NCI-H128 (cell line): ENCODE measurements around the gene NFE2L1.
"Not testable (repeated sequence)": the region's sequence is repeated elsewhere in the genome, so short reads cannot be mapped to it uniquely, and the experiment has no call there.

Experiments
- DNase-seq: peaks from one replicate; lab custom pipeline; 2025; ENCODE audit not compliant: unreplicated experiment; lab: John Stamatoyannopoulos, UW

NFE2L1 gene, protein sequence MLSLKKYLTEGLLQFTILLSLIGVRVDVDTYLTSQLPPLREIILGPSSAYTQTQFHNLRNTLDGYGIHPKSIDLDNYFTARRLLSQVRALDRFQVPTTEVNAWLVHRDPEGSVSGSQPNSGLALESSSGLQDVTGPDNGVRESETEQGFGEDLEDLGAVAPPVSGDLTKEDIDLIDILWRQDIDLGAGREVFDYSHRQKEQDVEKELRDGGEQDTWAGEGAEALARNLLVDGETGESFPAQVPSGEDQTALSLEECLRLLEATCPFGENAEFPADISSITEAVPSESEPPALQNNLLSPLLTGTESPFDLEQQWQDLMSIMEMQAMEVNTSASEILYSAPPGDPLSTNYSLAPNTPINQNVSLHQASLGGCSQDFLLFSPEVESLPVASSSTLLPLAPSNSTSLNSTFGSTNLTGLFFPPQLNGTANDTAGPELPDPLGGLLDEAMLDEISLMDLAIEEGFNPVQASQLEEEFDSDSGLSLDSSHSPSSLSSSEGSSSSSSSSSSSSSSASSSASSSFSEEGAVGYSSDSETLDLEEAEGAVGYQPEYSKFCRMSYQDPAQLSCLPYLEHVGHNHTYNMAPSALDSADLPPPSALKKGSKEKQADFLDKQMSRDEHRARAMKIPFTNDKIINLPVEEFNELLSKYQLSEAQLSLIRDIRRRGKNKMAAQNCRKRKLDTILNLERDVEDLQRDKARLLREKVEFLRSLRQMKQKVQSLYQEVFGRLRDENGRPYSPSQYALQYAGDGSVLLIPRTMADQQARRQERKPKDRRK

DNA sequence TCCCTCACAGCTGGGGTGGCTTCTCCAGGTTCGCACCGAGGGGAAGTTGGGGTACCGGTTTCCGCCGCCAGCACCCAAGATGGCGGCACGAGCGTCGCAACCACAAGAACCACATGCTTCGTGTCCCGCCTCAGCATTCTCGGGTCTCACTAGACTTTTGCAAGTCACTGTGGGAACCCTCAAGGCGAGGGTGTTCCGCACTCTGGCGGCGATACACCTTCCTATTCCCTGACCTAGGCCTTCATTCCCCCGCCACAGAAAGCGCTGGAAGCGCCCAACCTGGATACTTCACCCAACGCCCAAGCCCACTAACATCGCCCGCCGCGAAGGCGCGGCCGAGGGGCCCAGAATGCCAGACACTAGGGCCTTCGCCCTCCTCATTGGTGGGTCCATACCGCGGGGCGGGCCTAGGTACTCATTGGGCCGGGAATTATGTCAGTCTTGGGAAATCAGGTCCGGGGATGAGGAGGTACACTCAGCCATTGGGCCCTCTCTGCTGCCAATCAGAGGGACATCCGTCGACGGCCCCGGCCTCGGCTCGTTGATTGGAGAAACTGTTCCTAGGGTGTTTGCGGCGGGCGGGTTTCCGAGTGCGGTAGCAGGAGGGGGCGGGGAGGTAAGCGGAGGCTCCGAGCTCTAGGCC lies at the start of gene NFE2L1:
TSS of gene NFE2L1 (plus strand) at position 619 of the 643 bp plus-strand sequence. CDS start 2,760 bp downstream, outside the sequence.
- DNase-seq, result peak; percentile 96

DNA sequence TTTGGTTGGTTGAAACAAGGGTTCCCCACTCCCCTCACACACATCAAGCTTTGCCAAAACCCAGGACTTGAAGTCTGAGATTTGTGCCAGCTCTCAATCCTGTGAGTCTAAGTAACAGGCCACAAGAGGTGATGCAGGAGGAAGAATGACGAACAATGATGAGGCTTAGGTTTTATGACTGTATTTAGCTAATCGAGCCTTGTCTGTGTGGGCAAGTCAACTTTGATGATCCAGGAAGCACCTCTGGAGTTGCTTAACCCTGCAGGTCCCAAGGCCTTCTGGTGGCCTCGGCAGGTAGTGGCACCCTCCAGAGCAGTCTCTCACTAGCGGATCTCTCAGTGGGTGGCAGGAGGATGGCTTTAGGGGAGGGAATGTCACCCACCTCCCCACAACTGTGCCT lies 48.6 kb upstream of the NFE2L1 start:
- DNase-seq, result no peak

DNA sequence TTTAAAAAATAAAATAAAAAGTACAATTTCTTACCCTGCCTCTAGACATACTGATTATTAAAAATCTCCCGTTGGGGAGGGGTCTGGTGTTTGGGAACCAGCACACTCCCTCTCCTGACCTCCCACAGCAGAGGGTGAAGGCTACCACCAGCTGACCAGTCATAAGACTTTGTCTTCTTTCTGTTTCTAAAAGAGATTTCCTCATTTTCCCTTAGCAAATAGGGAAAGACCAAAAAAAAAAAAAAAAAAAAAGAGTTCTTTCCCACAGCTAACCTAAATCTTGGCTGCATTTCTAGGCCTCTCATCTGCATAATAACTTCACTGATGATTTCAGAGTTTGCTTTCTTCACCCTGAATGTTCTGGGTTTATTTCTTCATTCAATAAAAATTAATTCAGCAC lies 47.0 kb upstream of the NFE2L1 start:
- no peak for DNase-seq

DNA sequence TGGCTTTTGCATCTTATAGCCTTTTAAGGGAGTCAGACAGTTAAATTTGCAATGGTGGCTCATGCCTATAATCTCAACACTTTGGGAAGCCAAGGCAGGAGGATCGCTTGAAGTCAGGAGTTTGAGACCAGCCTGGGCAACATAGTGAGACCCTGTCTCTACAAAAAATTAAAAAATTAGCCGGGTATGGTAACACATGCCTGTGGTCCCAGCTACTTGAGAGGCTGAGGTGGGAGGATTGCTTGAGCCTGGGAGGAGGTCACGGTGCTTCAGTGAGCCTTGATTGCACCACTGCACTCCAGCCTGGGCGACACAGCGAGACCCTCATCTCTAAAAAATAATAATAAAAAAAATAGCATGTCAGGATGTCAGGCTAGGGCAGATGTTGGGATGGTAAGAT lies 46.5 kb upstream of the NFE2L1 start:
- not testable (repeated sequence) for DNase-seq

DNA sequence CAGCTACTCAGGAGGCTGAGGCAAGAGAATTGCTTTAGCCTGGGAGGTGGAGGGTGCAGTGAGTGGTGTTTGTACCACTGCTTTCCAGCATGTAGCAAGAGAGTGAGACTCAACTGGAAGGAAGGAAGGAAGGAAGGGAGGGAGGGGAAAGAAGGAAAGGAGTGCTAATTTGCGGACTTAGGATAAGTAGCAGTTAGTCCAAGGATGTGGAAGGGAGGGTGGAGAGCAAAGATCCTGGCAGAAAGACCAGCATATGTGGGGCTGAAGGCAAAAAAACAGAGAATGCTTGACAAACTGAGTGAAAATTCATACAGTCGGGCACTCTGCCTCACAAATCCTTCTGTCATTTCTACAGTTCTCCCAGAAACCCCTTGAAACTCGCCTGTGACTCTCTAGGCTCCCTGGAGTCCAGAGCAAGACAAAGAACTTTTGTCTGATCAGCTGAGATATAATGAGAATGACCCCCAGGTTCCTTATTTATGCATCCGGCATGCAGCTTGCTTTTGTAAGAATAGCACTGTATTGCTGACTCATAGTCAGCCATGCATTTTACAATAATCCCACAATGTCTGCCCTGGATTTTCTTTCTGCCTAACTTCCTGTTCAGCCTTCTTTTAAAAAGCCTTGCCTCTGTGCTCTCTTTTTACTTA lies 45.8 kb upstream of the NFE2L1 start:
- DNase-seq, result no peak

DNA sequence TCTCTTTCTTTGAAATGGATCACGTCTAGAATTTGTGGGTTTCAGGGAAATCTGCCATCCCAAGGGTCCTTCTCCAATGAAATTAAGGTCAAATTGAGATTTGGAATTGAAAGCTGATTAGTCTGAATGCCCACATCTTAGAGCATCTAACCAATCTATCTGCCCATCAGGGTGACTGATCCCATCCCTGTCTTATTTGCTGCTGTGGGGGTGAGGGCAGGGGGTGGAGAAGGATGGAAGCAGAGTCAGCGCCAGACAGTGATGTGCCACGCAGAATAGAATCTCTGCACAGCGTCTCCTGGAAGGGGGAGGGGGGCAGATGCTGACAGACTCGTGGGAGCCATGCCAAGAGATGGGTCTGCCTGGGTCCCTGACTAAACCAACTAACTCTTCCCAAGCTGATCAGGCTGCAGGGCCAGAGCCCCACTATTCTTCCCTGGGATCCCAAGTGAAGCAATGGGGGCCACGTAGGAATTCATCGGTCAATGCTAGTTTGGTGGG lies 45.2 kb upstream of the NFE2L1 start:
- DNase-seq, result no peak

DNA sequence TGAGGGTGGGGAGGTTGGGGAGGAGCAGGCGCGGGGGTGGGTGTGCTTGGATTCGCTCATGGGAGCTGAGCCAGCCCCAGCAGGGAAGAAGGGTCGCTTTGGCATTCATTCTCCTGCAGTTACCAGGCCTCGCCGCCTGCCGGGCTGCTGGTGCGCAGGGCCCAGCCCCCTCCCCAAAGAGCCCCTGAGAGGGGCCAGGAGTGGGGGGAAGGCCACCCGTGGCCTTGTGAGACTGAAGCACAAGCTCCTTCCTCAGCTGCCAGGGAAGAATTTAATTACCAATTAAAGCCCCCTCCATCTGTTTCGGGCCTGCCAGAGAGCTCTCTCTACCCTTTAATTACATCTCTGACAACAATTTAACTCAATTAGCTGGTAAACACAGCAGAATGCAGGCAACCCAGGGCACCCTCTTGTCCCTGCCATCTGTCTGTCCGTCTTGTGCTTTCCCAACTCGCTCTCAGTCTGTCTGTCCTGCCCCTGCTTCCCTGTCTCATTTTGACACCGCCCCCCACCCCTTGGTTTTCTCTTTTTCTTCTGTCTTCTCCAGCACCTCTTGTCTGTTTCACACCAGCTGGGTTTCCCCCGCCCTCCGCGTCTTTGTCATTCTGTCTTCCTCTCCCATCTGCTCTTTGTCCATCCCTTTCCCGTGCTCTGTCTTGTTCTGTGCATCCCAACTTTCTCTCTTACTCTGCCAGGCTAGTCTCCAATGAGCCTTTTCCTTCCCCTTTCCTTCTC lies 44.6 kb upstream of the NFE2L1 start:
- no peak for DNase-seq

DNA sequence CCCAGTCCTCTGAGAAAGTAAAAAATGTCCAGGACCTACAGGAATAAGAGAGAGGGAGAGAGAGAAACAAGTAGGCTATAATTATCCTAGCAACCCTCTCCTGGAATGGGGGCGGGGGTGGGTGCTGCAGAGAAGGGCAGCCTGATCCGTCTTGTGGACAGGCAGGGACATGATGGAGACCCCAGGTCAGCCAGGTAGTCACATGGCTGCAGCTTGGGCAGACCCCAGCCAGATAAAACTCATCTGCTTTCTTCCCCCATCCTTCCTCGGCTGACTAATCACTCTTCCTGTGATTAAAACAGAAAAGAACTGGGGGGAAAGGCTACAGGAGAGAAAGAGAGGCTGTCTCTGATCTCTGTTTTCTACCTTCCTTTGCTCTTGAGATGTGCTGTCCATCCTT lies 43.2 kb upstream of the NFE2L1 start:
- DNase-seq, result no peak

DNA sequence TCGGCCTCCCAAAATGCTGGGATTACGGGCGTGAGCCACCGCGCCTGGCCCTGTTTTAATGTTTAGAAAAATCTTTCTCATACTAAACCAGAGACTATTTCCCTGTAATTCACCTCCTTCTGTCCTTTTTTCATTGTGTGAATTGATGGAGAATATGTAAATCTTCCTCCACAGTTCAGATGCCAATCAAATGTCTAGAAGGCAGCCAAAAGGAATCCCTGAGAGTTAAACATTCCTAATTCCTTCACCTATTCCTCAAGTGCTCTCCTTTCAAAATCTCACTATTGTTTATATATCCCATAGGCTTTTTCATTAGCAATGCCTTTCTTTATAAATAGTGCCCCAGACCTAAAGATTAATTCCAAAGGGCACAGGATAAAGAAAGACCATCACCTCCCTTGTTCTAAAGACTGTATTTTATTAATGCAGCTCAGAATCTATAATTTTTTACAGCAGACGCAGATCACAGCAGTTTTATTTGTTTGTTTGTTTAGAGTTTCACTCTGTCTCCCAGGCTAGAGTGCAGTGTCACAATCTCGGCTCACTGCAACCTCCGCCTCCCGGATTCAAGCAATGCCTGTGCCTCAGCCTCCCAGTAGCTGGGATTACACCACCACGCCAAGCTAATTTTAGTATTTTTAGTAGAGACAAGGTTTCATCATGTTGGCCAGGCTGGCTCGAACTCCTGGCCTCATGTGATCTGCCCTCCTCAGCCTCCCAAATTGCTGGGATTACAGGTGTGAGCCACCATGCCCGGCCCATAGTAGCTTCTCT lies 41.0 kb upstream of the NFE2L1 start:
- DNase-seq, result no peak

DNA sequence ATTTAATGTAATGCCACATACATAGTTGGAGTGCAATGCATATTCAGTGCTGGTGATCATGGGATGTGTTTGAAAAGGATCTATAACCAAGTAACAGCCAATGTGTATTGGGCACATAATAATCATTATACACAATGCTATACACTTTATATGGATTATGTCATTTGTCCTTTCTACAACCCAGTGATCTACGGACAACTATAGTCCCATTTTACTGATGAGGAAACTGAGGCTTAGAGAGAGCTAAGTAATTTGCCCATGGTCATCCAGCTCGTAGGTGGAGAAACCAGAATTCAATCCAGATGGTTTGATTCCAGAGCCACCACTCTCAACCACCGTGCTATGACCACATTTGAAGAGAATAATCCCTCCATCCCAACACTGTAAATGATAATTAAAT lies 38.0 kb upstream of the NFE2L1 start:
- no peak for DNase-seq

DNA sequence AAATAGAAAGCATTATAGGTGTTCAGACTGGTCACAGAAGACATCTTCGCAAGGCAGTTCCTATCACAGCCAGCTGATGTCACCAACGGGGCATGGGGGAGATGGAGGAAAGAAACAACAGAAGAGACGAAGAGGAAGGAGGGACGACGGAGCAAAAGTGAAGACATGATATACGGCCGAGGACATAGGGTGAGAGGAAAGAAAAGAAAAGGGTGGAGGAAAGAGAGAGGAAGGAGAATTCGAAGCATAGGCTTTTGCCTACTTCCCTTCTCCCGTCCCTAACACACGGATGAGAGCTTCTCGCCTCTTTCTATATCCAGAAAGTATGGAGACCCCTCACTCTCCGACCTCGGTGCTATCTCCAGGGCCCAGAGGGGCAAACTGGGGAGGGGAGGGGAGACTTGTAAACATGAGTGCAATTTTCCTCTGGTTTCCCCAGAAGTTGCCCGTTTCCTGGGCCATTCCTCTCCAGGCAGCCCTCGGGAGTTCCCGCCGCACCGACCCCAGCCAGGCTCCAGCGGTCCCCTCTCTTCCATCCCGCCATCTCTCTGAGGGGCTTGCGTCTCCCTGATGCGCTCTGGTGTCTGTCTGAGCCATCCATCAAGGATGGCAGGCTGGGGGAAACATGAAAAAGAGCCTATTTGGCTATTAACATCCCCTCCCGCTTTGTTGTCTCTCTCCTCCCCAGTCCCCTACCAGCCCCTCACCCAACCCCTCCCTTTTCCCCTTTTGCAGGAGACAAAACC lies 36.6 kb upstream of the NFE2L1 start:
- peak; percentile 53 for DNase-seq

DNA sequence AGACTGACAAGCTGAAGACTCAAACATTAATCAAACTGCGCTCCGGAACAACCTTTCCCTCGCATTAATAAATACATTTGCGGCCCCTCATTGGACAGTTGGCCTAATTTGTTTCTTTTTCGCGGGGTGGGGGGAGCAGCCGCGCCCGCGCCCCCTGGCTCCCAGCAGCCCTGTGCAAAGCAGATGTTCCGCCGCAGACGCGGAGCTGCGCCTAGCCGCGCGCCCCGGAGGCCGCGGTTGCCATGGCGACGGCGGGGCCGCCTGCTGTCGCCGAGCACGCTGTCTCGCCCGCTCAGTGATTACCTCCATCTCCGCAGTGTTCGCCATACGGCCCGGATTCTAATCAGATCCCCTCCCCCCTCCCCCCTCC lies 36.0 kb upstream of the NFE2L1 start:
- peak; percentile 46 for DNase-seq

DNA sequence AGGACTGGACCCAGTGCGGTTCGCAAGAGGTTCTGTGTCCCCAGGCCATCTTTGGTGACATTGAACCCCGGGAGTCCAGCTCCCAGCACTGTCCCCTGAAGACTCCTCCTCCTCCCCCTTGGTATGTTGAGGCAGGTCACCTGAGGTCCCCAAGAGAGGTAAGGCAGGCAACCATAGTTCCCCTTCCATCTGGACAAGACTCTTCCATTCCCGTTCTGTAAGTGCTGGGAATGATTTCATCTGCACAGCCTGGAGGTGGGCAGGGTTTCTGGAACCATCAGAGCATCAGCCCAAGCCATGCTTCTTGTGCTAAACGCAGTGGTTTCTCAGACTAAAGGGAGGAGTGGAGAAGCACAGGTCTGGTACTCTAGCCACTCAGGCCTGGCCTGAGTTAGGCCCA lies 35.5 kb upstream of the NFE2L1 start:
- no peak for DNase-seq

DNA sequence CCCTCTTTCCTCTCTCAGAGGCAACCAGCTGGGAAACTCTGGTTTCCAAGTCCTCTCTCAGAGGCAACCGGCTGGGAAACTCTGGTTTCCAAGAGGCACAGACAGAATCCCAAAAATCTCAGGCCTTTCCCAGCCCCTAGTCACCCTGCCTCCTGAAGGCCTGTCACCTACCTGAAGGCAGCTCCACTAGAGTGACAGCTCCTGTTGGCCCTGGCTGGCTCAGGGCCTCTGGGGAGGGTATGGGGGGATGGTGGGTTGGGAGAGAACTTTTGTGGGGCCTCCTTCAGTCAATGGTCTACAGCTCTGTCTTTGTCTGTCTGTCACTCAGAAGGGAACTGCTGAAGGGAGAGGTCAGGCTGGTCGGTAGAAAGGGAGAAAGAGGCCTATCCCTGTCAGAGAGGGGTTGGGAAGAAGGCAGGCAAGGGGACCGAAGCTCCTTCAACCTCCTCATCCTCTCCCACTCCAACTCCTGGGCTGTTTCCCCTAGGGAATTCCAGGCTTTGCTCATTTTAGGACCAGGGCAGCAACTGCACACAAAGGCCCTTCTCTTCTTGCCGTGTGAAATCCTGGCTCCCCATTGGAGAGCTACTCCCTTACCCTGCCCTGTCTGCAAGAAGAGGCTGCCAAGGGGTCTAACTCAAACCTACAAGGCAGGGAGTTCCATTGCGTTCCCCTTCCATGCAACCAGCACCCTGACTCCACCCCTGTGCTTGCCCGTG lies 34.1 kb upstream of the NFE2L1 start:
- no peak for DNase-seq

DNA sequence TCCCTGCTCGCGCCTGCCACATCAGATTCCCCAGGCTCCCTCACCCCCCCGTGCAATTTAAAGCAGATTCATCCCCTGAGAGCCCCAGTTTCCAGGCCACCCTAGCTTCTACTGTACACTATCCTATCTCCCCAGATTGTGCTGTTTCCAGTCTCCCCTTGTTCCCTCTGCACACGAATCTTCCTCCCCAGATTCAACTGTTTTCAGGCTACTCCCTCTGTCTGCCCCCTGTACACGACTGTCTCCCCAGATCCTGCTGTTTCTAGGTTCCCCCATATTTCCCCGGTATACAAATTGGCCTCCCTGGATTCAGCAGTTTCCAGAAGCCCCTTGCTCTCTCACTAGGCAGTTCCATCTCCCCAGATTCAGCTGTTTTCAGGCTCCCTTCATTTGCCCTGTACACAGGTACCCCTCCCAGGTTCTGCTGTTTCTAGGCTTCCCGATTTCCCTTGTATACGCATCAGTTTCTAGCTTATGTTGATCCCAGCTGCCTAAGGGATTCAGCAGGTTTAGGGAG lies 33.5 kb upstream of the NFE2L1 start:
- DNase-seq, result no peak

DNA sequence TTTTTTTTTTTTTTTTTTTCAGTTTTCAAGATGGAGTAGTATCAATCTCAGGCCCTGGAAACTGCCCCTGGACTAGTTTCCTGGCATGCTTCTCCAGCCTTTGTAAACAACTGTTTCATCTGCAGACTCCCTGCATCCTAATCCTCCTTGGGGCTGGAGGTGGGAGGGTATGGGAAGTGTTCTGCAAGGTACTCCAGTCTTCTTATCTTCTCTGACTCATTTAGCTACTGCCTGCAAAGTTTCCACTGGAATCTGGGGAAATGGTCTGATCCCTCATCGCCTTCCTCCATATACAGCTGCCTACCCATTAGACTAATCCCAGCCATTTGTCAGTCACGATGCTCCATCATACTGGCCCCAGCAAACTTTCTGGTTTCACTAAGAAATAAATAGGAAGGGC lies 32.0 kb upstream of the NFE2L1 start:
- DNase-seq, result no peak

DNA sequence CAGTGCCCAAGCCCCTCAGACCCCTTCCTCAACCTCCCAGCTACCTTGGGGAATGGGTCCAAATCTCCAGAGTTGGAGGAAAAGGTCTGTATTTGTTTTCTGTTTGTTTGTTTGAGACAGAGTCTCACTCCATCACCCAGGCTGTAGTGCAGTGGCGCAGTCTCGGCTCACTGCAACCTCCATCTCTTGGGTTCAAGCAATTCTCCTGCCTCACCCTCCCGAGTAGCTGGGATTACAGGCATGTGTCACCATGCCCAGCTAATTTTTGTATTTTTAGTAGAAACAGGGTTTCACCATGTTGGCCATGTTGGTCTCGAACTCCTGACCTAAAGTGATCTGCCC lies 30.4 kb upstream of the NFE2L1 start:
- not testable (repeated sequence) for DNase-seq

DNA sequence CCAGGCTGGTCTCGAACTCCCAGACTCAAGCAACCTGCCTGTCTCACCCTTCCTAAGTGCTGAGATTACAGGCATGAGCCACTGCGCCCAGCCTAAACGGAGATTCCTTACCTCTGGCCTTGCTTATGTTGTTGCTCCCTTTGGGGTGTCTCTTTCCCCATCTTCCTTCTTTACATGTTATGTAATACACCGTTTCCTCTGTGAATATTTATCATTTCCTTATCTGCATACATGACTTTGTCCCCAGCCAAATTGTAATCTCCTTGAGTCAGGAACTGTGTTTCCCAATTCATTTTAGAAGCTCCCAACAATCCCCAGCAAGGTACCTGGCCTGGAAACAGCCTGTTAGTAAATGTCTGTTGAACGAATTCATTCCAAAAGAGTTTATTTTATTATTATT lies 26.2 kb upstream of the NFE2L1 start:
- DNase-seq, result no peak
